Erythroblast (primary cell): ENCODE results near the gene PIGN.

Experiments
- GATA1 ChIP-seq: IDR thresholded peaks from 2 replicates; pipeline ENCODE4 v1.6.1; 2011; ENCODE audit warnings: low read depth, mild to moderate bottlenecking, control low read depth, low read length, moderate library complexity
- POLR2A ChIP-seq: IDR thresholded peaks from 2 replicates; pipeline ENCODE4 v1.6.1; 2011; ENCODE audit warnings: mild to moderate bottlenecking, low read length

DNA sequence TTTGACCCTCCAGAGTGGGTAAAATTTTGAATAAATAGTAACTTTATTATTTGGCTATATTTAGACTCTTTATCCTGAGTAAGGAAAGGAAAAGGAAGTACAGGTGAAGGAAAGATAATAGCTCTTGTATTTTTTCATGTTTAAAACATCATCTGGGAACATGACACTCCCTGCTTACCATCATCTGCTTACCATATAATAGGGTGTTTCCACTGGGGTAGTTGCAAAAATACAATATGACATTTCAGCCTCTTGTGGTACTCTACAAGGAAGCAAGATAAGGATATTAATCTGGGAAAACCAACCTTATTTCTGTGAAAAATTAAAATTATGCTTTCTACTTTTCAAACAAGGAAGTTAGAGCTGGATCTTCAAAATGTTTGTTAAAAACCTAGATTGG, 10.1 kb upstream of the PIGN start:
- TF ChIP-seq POLR2A (no peak), GATA1 (no peak)
